Choroid plexus epithelial cell (primary cell): ENCODE results near the gene FGF5.
"Not testable (repeated sequence)": the region's sequence is repeated elsewhere in the genome, so short reads cannot be mapped to it uniquely, and the experiment has no call there.

Experiments used
- DNase-seq: peaks from one replicate; pipeline ENCODE4 v3.0.0-alpha.2; 2010; ENCODE audit warnings: low read depth
- H3K4me3 ChIP-seq: 2 replicates; pipeline ENCODE4 v1.5.1; 2011; ENCODE audit warnings: low read depth, mild to moderate bottlenecking, control low read depth, low read length, moderate library complexity
- CTCF ChIP-seq: conservative IDR thresholded peaks from 2 replicates; pipeline ENCODE4 v1.5.1; 2011; ENCODE audit warnings: low read depth, mild to moderate bottlenecking, control low read depth, inconsistent platforms, low read length, moderate library complexity

FGF5 gene

DNA sequence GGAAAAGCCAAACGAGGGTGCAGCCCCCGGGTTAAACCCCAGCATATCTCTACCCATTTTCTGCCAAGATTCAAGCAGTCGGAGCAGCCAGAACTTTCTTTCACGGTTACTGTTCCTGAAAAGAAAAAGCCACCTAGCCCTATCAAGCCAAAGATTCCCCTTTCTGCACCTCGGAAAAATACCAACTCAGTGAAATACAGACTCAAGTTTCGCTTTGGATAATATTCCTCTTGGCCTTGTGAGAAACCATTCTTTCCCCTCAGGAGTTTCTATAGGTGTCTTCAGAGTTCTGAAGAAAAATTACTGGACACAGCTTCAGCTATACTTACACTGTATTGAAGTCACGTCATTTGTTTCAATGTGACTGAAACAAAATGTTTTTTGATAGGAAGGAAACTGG, 20.0 kb downstream of the FGF5 start:
- H3K4me3 ChIP-seq = no peak overlapping the region
- no peak for DNase-seq
- TF ChIP-seq CTCF = no peak

- DNase-seq, H3K4me3 ChIP-seq: not testable (repeated sequence)
These were observed 24.2 kb downstream of the FGF5 start for GRCh38 chr4:80290665-80291064.

GRCh38 chr4:80294206-80294605, 27.7 kb downstream of the FGF5 start:
- no peak for TF ChIP-seq CTCF
- DNase-seq = no peak
- no peak overlapping the region for H3K4me3 ChIP-seq

DNA sequence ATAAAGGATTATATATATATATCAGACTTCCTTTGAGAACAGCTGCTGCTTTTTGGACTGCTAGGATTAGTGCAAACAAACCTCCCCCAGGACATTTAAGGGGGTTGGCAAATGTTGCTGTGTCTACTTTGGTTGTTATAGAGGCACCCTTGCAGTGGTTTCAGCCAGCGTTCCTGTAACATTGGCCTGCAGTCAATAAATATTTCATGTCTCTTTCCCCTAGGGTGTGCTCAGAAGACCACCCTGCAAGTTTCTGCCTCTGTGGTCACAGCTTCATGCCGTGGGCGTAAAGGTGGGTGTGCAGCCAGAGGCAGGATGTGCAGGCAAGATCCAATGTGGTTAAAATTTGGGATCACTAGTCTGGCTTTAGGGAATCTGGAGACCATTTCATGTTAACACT, 28.9 kb downstream of the FGF5 start:
- H3K4me3 ChIP-seq = no peak overlapping the region
- no peak for DNase-seq
- no peak for TF ChIP-seq CTCF

GRCh38 chr4:80295826-80296225, 29.4 kb downstream of the FGF5 start:
- DNase-seq = no peak
- H3K4me3 ChIP-seq = no peak overlapping the region
- TF ChIP-seq CTCF = no peak

- TF ChIP-seq CTCF = no peak
- H3K4me3 ChIP-seq = no peak overlapping the region
- DNase-seq = no peak
These were observed 35.4 kb downstream of the FGF5 start for GRCh38 chr4:80301884-80302283.

- no peak for DNase-seq
- no peak overlapping the region for H3K4me3 ChIP-seq
- TF ChIP-seq CTCF = no peak
These were observed 36.3 kb downstream of the FGF5 start for GRCh38 chr4:80302616-80303223.

DNA sequence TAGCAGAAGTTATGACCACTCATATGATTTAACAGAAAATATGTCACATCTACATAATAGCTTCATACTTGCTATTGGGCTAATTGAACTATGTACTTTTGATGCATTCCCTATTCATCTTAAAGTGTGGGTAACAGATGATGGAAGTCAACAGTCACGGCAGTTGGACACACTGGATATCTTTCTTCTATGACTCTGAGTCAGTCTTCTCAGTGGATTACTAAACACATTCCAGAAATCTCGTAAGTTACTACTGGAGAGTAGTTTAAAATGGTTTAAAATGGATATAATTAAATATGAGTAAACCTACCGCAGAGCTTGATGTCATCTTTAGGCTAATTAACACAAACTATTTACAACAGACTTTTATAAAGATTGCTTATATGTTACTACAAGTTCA, 39.0 kb downstream of the FGF5 start:
- DNase-seq = peak; percentile 19
- no peak for TF ChIP-seq CTCF
- H3K4me3 ChIP-seq = no peak overlapping the region
